Type B pancreatic cell (in vitro differentiated cells): ENCODE data around the gene JPH3. TPM values are rescaled to one million over a fixed set of nuclear protein-coding genes. Genes with fewer than 3 reads are reported as not detected.

Experiments used
- DNase-seq: peaks from one replicate; pipeline ENCODE4 v3.0.0; 2021; ENCODE audit warnings: mixed read lengths; ENCODE audit not compliant: unreplicated experiment; ENCODE audit errors: extremely low spot score
- H3K27ac Mint-ChIP-seq: 2 replicates; pipeline ENCODE4 v1.8.0; 2021; ENCODE audit warnings: mild to moderate bottlenecking, mixed read lengths
- H3K27me3 Mint-ChIP-seq: 2 replicates; pipeline ENCODE4 v1.8.0; 2021; ENCODE audit warnings: mixed read lengths
- H3K36me3 Mint-ChIP-seq: 2 replicates; pipeline ENCODE4 v1.8.0; 2021; ENCODE audit warnings: mixed read lengths
- H3K4me1 Mint-ChIP-seq: one replicate; pipeline ENCODE4 v1.8.0; 2021; ENCODE audit warnings: mixed read lengths; ENCODE audit not compliant: unreplicated experiment
- H3K4me3 Mint-ChIP-seq: 2 replicates; pipeline ENCODE4 v1.8.0; 2021; ENCODE audit warnings: mild to moderate bottlenecking, mixed read lengths
- H3K9me3 Mint-ChIP-seq: 2 replicates; pipeline ENCODE4 v1.8.0; 2021; ENCODE audit warnings: mixed read lengths
- CTCF ChIP-seq: fragments of 200-600 bp; sonication (generic); conservative IDR thresholded peaks from 2 replicates; pipeline ENCODE4 v1.5.0; 2021; ENCODE audit warnings: antibody characterized with exemption, mild to moderate bottlenecking
- total RNA-seq: library from RNA; stranded (reverse); gene quantifications from 2 replicates; pipeline ENCODE4 v1.2.1, GENCODE V29; 2021; ENCODE audit warnings: low replicate concordance

The JPH3 gene
- total RNA-seq, 1 donor from 2014 or later: 7.2 TPM

GRCh38 chr16:87583453-87584131, 18.7 kb upstream of the JPH3 start:
- Mint-ChIP-seq H3K9me3 (peaks cover 4% of the 10 kb centered on the region), H3K27ac (no peak overlapping the region), H3K4me3 (no peak overlapping the region), H3K27me3 (peaks cover 22% of the 10 kb centered on the region), H3K36me3 (no peaks in the 10 kb centered on the region), H3K4me1 (peaks cover 21% of the 10 kb centered on the region)
- no peak for TF ChIP-seq CTCF
- no peak for DNase-seq

- no peak overlapping the region for H3K27ac Mint-ChIP-seq
- peaks cover 26% of the 10 kb centered on the region for H3K4me1 Mint-ChIP-seq
- peaks cover 29% of the 10 kb centered on the region for H3K27me3 Mint-ChIP-seq
- no peak for DNase-seq
- no peaks in the 10 kb centered on the region for H3K36me3 Mint-ChIP-seq
- peaks cover 4% of the 10 kb centered on the region for H3K9me3 Mint-ChIP-seq
- H3K4me3 Mint-ChIP-seq: no peak overlapping the region
- no peak for TF ChIP-seq CTCF
Measured at GRCh38 chr16:87584271-87584670, 18.0 kb upstream of the JPH3 start.

GRCh38 chr16:87584975-87585374, 17.3 kb upstream of the JPH3 start:
- DNase-seq: no peak

GRCh38 chr16:87585442-87586200, 16.7 kb upstream of the JPH3 start:
- H3K27me3 Mint-ChIP-seq: peaks cover 40% of the 10 kb centered on the region
- DNase-seq: no peak
- peaks cover 26% of the 10 kb centered on the region for H3K4me1 Mint-ChIP-seq
- H3K27ac Mint-ChIP-seq: no peak overlapping the region
- no peak overlapping the region for H3K4me3 Mint-ChIP-seq
- no peaks in the 10 kb centered on the region for H3K9me3 Mint-ChIP-seq
- TF ChIP-seq CTCF: no peak
- no peaks in the 10 kb centered on the region for H3K36me3 Mint-ChIP-seq

More at GRCh38 chr16:87584975-87585374, 17.3 kb upstream of the JPH3 start:
- Mint-ChIP-seq H3K36me3 (no peaks in the 10 kb centered on the region), H3K4me3 (no peak overlapping the region), H3K27ac (no peak overlapping the region), H3K9me3 (no peaks in the 10 kb centered on the region), H3K27me3 (peaks cover 33% of the 10 kb centered on the region), H3K4me1 (peaks cover 26% of the 10 kb centered on the region)
- TF ChIP-seq CTCF: no peak

GRCh38 chr16:87586201-87586782, 16.0 kb upstream of the JPH3 start:
- no peak overlapping the region for H3K27ac Mint-ChIP-seq
- no peak for DNase-seq
- no peaks in the 10 kb centered on the region for H3K9me3 Mint-ChIP-seq
- no peak for TF ChIP-seq CTCF
- no peak overlapping the region for H3K4me3 Mint-ChIP-seq
- no peaks in the 10 kb centered on the region for H3K36me3 Mint-ChIP-seq
- peaks cover 43% of the 10 kb centered on the region for H3K27me3 Mint-ChIP-seq
- peaks cover 25% of the 10 kb centered on the region for H3K4me1 Mint-ChIP-seq
